SU-DHL-6 (cell line): ENCODE results near the gene ANAPC10.

Experiments
- H2AFZ ChIP-seq: fragments of 200-600 bp; sonication (generic); 2 replicates; pipeline ENCODE4 v1.6.1; 2014; ENCODE audit warnings: low read depth, mild to moderate bottlenecking, moderate library complexity, mixed read lengths, antibody characterized with exemption, low read length; ENCODE audit not compliant: severe bottlenecking
- H3F3A ChIP-seq: fragments of 200-600 bp; shearing (Covaris generic); 2 replicates; pipeline ENCODE4 v1.6.0; 2016; ENCODE audit warnings: antibody characterized with exemption, mild to moderate bottlenecking; ENCODE audit not compliant: insufficient read depth
- H3K27ac ChIP-seq: fragments of 200-600 bp; sonication (generic); 2 replicates; pipeline ENCODE4 v1.5.1; 2016; ENCODE audit warnings: low read depth, mild to moderate bottlenecking, low read length, moderate library complexity, mixed read lengths
- H3K27me3 ChIP-seq: fragments of 200-600 bp; sonication (generic), shearing (Covaris generic); 2 replicates; pipeline ENCODE4 v1.6.0; 2014; ENCODE audit warnings: mild to moderate bottlenecking, low read length
- H3K36me3 ChIP-seq: fragments of 200-600 bp; sonication (generic); 2 replicates; pipeline ENCODE4 v1.6.1; 2014; ENCODE audit warnings: mild to moderate bottlenecking, low read length, mixed read lengths
- H3K4me2 ChIP-seq: fragments of 300-600, 200-600 bp; shearing (Covaris generic), sonication (generic); 2 replicates; pipeline ENCODE4 v1.6.0; 2014; ENCODE audit warnings: low read length, low read depth, mild to moderate bottlenecking; ENCODE audit not compliant: poor library complexity, severe bottlenecking
- H3K4me3 ChIP-seq: fragments of 200-600 bp; sonication (generic); 2 replicates; pipeline ENCODE4 v1.5.1; 2014; ENCODE audit warnings: antibody characterized with exemption, low read length, mild to moderate bottlenecking, mixed read lengths; ENCODE audit not compliant: insufficient read depth, poor library complexity, severe bottlenecking
- H3K79me2 ChIP-seq: fragments of 200-600 bp; sonication (generic); 2 replicates; pipeline ENCODE4 v1.6.1; 2014; ENCODE audit warnings: mild to moderate bottlenecking, low read length, moderate library complexity; ENCODE audit not compliant: insufficient read depth
- H3K9ac ChIP-seq: fragments of 200-600 bp; sonication (generic); 2 replicates; pipeline ENCODE4 v1.7.0; 2014; ENCODE audit warnings: mild to moderate bottlenecking, low read length
- H3K9me2 ChIP-seq: fragments of 200-600 bp; sonication (generic); replicated peaks from 2 replicates; pipeline ENCODE4 v1.6.1; 2014; ENCODE audit warnings: low read length; ENCODE audit not compliant: insufficient read depth
- H3K9me3 ChIP-seq: fragments of 200-600 bp; sonication (generic); 2 replicates; pipeline ENCODE4 v1.6.1; 2014; ENCODE audit warnings: low read length, mixed read lengths; ENCODE audit not compliant: insufficient read depth
- H4K20me1 ChIP-seq: fragments of 200-600 bp; sonication (generic); 2 replicates; pipeline ENCODE4 v1.6.1; 2014; ENCODE audit warnings: low read depth, mild to moderate bottlenecking, antibody characterized with exemption, low read length, moderate library complexity, mixed read lengths
- CTCF ChIP-seq: fragments of 200-600 bp; sonication (generic); IDR thresholded peaks from one replicate; pipeline ENCODE4 v1.5.1; 2017; ENCODE audit warnings: antibody characterized with exemption, mild to moderate bottlenecking, low read length, moderate library complexity; ENCODE audit not compliant: insufficient read depth, poor library complexity, severe bottlenecking
- EZH2phosphoT487 ChIP-seq: fragments of 200-600 bp; sonication (generic), shearing (Covaris generic); conservative IDR thresholded peaks from 2 replicates; pipeline ENCODE4 v1.6.1; 2018; ENCODE audit warnings: mild to moderate bottlenecking, antibody characterized with exemption, low read length, moderate library complexity, mixed read lengths

ANAPC10 gene

GRCh38 chr4:145130788-145131399 lies 32.9 kb upstream of the ANAPC10 start:
- Histone ChIP-seq H3F3A (peaks cover 47% of the 10 kb centered on the region), H3K9me2 (no peaks in the 10 kb centered on the region), H3K9me3 (no peaks in the 10 kb centered on the region), H3K36me3 (peaks cover 25% of the 10 kb centered on the region; the same call in 1 of the 2 replicates), H2AFZ (no peak overlapping the region), H4K20me1 (no peaks in the 10 kb centered on the region), H3K4me3 (no peak overlapping the region), H3K79me2 (no peaks in the 10 kb centered on the region), H3K27me3 (no peaks in the 10 kb centered on the region), H3K4me2 (no peak overlapping the region), H3K27ac (no peak overlapping the region), H3K9ac (no peak overlapping the region)
- no peak for TF ChIP-seq EZH2phosphoT487
- no peak for TF ChIP-seq CTCF

GRCh38 chr4:145130130-145130529 lies 32.1 kb upstream of the ANAPC10 start:
- H3F3A ChIP-seq: peaks cover 47% of the 10 kb centered on the region
- H3K9me2 ChIP-seq: no peaks in the 10 kb centered on the region
- no peaks in the 10 kb centered on the region for H3K79me2 ChIP-seq
- TF ChIP-seq CTCF: no peak
- H3K4me2 ChIP-seq: no peak overlapping the region
- no peak overlapping the region for H3K9ac ChIP-seq
- H2AFZ ChIP-seq: no peak overlapping the region
- no peak overlapping the region for H3K27ac ChIP-seq
- no peaks in the 10 kb centered on the region for H4K20me1 ChIP-seq
- H3K9me3 ChIP-seq: no peaks in the 10 kb centered on the region
- no peak overlapping the region for H3K4me3 ChIP-seq
- peaks cover 25% of the 10 kb centered on the region; the same call in 1 of the 2 replicates for H3K36me3 ChIP-seq
- H3K27me3 ChIP-seq: no peaks in the 10 kb centered on the region

GRCh38 chr4:145125396-145125795 lies 27.4 kb upstream of the ANAPC10 start:
- H3K27ac ChIP-seq: no peak overlapping the region
- H3K36me3 ChIP-seq: peaks cover 69% of the 10 kb centered on the region
- no peaks in the 10 kb centered on the region for H3K27me3 ChIP-seq
- no peaks in the 10 kb centered on the region for H3K9me2 ChIP-seq
- no peaks in the 10 kb centered on the region for H3K79me2 ChIP-seq
- H2AFZ ChIP-seq: no peak overlapping the region
- no peak for TF ChIP-seq CTCF
- no peak for TF ChIP-seq EZH2phosphoT487
- no peak overlapping the region for H3K4me2 ChIP-seq
- no peaks in the 10 kb centered on the region for H3K9me3 ChIP-seq
- no peak overlapping the region for H3K9ac ChIP-seq
- H3F3A ChIP-seq: peaks cover 24% of the 10 kb centered on the region
- no peak overlapping the region for H3K4me3 ChIP-seq
- H4K20me1 ChIP-seq: no peaks in the 10 kb centered on the region
